Keratinocyte (primary cell): Measurements from ENCODE around the gene NUDT2. TPM values are rescaled to one million over a fixed set of nuclear protein-coding genes. Genes with fewer than 3 reads are reported as not detected.
A peak's percentile ranks its signal among the peaks of the same experiment; 100 is the strongest.

Experiments
- DNase-seq: peaks from one replicate; pipeline ENCODE4 v3.0.0-alpha.2; 2011; ENCODE audit warnings: low read depth, missing footprints, low spot score
- FAIRE-seq: peaks from 2 replicates; lab custom pipeline; 2011; peaks lifted over from hg19 to GRCh38; lab: Jason Lieb, UNC
- H2AFZ ChIP-seq: 2 replicates; pipeline ENCODE4 v1.6.0; 2012; ENCODE audit warnings: low read length, control low read depth, inconsistent platforms; ENCODE audit not compliant: control insufficient read depth
- H3K27ac ChIP-seq: 2 replicates; pipeline ENCODE4 v1.5.1; 2011; ENCODE audit warnings: low read length; ENCODE audit not compliant: control insufficient read depth, insufficient read depth
- H3K27me3 ChIP-seq: 3 replicates; pipeline ENCODE4 v1.6.0; 2011; ENCODE audit warnings: low read length; ENCODE audit not compliant: control insufficient read depth, insufficient read depth; ENCODE audit errors: extremely low read depth
- H3K36me3 ChIP-seq, 2 experiments: 2 replicates in 1 of 2; 3 replicates in 1 of 2; pipeline ENCODE4 v1.5.1; 2011; ENCODE audit warnings: low read length in 2 of 2, mild to moderate bottlenecking in 1 of 2; ENCODE audit not compliant: control insufficient read depth in 2 of 2, insufficient read depth in 2 of 2; ENCODE audit errors: extremely low read depth in 1 of 2
- H3K4me1 ChIP-seq: 3 replicates; pipeline ENCODE4 v1.5.1; 2011; ENCODE audit warnings: low read length; ENCODE audit not compliant: control insufficient read depth, insufficient read depth; ENCODE audit errors: extremely low read depth
- H3K4me2 ChIP-seq: 3 replicates; pipeline ENCODE4 v1.6.0; 2011; ENCODE audit warnings: low read depth, low read length; ENCODE audit not compliant: control insufficient read depth, insufficient read depth; ENCODE audit errors: extremely low read depth
- H3K4me3 ChIP-seq, 3 experiments: fragments of 200-600 bp in 1 of 3; sonication (generic) in 1 of 3; 2 replicates in 2 of 3; 3 replicates in 1 of 3; pipeline ENCODE4 v1.5.1; 2011 to 2016; ENCODE audit warnings: low read length in 3 of 3, mild to moderate bottlenecking in 3 of 3, control low read depth in 2 of 3, inconsistent platforms in 1 of 3, low read depth in 1 of 3, mixed read lengths in 1 of 3, mixed run types in 1 of 3, moderate library complexity in 1 of 3; ENCODE audit not compliant: control insufficient read depth in 2 of 3, insufficient read depth in 2 of 3; ENCODE audit errors: extremely low read depth in 1 of 3
- H3K79me2 ChIP-seq: 2 replicates; pipeline ENCODE4 v1.6.0; 2012; ENCODE audit warnings: low read length; ENCODE audit not compliant: control insufficient read depth, insufficient read depth
- H3K9ac ChIP-seq: 3 replicates; pipeline ENCODE4 v1.6.0; 2011; ENCODE audit warnings: low read length; ENCODE audit not compliant: control insufficient read depth, insufficient read depth; ENCODE audit errors: extremely low read depth
- H3K9me1 ChIP-seq: 3 replicates; pipeline ENCODE4 v1.6.0; 2011; ENCODE audit warnings: low read length; ENCODE audit not compliant: control insufficient read depth, insufficient read depth; ENCODE audit errors: extremely low read depth
- H3K9me3 ChIP-seq: 2 replicates; pipeline ENCODE4 v1.5.1; 2012; ENCODE audit warnings: low read depth, low read length; ENCODE audit not compliant: control insufficient read depth
- H4K20me1 ChIP-seq: 3 replicates; pipeline ENCODE4 v1.6.0; 2011; ENCODE audit warnings: low read length; ENCODE audit not compliant: control insufficient read depth, insufficient read depth; ENCODE audit errors: extremely low read depth
- EZH2 ChIP-seq: IDR thresholded peaks from one replicate; pipeline ENCODE4 v1.6.1; 2012; ENCODE audit warnings: inconsistent platforms, mild to moderate bottlenecking, low read length, moderate library complexity
- dilution Hi-C: fragments of 300-500 bp; cut with MboI; formaldehyde crosslinking; loops from one replicate; pipeline ENCODE4 v1.7.0; 2020; ENCODE audit warnings: low sequenced_read_pairs; ENCODE audit not compliant: extremely low pct_ligation_motif_present
- polyA plus RNA-seq, 5 experiments: library from polyadenylated mRNA; depleted of rRNA in 3 of 5; stranded (reverse) in 3 of 5; stranded (forward) in 1 of 5; unstranded in 1 of 5; fragments of >200 nt; gene quantifications; 1 replicate in 1 of 5; 2 replicates in 3 of 5; 3 replicates in 1 of 5; pipeline versions ENCODE4 v1.2.1 to v1.2.3, GENCODE V29; 2011 to 2012; ENCODE audit warnings: missing spikeins in 2 of 5, low read depth in 1 of 5, low replicate concordance in 1 of 5
- TF ChIP-seq, protein P1 (sequence below), 3 experiments: IDR thresholded peaks in 1 of 3; conservative IDR thresholded peaks in 1 of 3; optimal IDR thresholded peaks in 1 of 3; 2 replicates in 2 of 3; 3 replicates in 1 of 3; pipeline versions ENCODE3 to v1.5.1; 2011; ENCODE audit warnings: low read length in 3 of 3, mild to moderate bottlenecking in 3 of 3, moderate library complexity in 2 of 3, control low read depth in 1 of 3, inconsistent platforms in 1 of 3; ENCODE audit not compliant: insufficient read depth in 2 of 3; ENCODE audit errors: extremely low read depth in 1 of 3

The NUDT2 gene
- polyA plus RNA-seq, 1 donor (not counting 4 experiments of a cell fraction or from before 2014, with no cell fraction given): 33.4 TPM

DNA sequence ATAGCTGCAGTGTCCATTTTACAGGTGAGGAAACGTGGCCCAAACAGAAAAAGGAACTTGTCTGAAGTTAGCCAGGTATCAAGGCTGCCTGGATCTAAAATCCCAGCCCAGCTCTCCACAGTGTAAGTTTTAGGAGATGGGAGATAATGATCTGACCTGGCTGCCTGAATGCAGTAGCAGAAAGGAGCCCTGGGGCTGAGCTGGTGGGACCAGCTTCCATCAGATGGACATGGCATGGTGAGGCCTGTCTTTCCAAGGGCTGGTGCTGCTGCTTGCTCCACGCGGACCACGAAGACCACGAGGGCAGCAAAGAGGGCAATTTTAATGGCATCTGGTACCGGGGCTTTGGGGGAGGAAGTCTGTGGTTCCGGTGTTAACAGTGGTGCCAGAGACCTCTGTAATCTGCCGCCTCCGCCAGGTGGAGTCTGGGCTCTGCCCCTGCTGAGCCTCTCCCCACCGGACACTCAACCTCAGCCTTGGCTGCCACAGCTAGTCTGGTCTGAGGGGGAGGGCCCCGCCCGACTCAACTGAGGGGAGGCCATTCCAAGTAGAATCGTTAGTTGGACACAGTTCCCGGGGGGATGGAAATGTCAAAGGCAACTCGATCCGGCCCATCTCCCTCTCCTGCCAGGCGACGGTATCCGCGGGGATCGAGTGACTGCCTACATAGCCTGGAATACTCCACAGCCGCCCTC, 46.7 kb downstream of the NUDT2 start:
- Histone ChIP-seq H4K20me1 (peaks cover 4% of the 10 kb centered on the region), H3K9ac (peak overlapping the region; percentile 71), H3K4me1 (peaks cover 38% of the 10 kb centered on the region), H3K27ac (peak overlapping the region; percentile 13), H3K27me3 (peaks cover 14% of the 10 kb centered on the region), H3K9me3 (peaks cover 6% of the 10 kb centered on the region), H3K4me3 (peak overlapping the region; percentile 70 to 74 (median 73)), H3K36me3 (peaks cover 0 to 7% of the 10 kb centered on the region in 2 experiments), H3K9me1 (no peaks in the 10 kb centered on the region), H2AFZ (peak overlapping the region; percentile 67), H3K4me2 (peak overlapping the region; percentile 99), H3K79me2 (no peaks in the 10 kb centered on the region)
- FAIRE-seq (peak; percentile 49), DNase-seq (no peak)
- TF ChIP-seq, protein P1, sequence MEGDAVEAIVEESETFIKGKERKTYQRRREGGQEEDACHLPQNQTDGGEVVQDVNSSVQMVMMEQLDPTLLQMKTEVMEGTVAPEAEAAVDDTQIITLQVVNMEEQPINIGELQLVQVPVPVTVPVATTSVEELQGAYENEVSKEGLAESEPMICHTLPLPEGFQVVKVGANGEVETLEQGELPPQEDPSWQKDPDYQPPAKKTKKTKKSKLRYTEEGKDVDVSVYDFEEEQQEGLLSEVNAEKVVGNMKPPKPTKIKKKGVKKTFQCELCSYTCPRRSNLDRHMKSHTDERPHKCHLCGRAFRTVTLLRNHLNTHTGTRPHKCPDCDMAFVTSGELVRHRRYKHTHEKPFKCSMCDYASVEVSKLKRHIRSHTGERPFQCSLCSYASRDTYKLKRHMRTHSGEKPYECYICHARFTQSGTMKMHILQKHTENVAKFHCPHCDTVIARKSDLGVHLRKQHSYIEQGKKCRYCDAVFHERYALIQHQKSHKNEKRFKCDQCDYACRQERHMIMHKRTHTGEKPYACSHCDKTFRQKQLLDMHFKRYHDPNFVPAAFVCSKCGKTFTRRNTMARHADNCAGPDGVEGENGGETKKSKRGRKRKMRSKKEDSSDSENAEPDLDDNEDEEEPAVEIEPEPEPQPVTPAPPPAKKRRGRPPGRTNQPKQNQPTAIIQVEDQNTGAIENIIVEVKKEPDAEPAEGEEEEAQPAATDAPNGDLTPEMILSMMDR (optimal IDR thresholded peaks at IDR 0.05 in 1 of 3, IDR thresholded peaks at IDR 0.05 in 1 of 3, conservative IDR thresholded peaks at IDR 0.05 in 1 of 3; ENCODE audit: extremely low read depth in 1 of 3, insufficient read depth in 2 of 3, low read length in 3 of 3): peak in 2 of 3 experiments; percentile 21 to 41
- TF ChIP-seq EZH2: no peak
- dilution Hi-C loops: no loop called here

DNA sequence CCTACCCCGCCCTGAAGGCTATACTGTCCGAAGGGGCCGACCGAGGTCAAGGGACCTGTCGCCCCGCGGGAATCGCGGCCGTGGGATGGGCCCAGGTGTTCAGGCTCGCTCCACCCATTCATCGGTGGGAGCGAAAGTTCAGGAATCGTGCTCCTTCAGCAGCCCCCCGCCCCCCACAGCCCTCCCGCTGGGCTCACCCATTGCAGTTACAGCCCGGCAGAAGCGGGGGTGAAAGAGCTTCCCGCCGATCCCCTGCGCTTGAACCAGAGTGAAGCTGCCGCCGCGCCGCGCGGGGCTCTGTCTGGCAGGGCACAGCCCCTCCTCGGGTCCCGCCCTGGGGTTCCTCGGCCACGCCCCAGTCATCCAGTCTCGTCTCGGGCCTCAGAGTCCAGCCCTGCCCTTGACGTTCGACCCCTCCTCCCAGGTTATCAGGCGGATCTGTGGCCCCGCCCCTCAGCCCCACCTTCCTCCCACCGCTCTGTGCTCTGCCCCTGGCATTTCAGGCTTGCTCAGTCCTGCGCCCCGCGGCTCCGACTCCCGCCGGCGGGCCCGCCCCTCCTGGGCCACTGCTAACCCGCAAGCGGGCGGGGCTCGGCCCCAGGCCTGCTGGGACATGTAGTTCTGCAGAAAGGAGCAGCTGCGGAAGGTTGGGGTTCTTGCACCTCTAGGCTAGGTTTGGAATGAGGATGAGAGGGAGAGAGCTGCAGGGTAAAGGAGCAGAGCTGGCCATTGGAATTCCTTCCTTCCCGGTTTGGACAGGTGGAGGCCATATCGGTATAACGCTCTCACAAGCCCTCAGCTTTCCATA, 47.4 kb downstream of the NUDT2 start, which contains the start of gene MYORG:
Gene MYORG (minus strand): TSS at position 303 of the 808 bp plus-strand sequence. CDS start 3,955 bp downstream, outside the sequence.
- peak; percentile 93 for DNase-seq
- peak; percentile 94 for FAIRE-seq
- peak within 1 kb of the TSS; percentile 13 for H3K27ac ChIP-seq
- peaks cover 0 to 1% of the 10 kb centered on the region in 2 experiments for H3K36me3 ChIP-seq
- H3K27me3 ChIP-seq: peaks cover 14% of the 10 kb centered on the region
- peak within 1 kb of the TSS; percentile 98 for H2AFZ ChIP-seq
- peaks cover 4% of the 10 kb centered on the region for H4K20me1 ChIP-seq
- no peaks in the 10 kb centered on the region for H3K79me2 ChIP-seq
- H3K4me2 ChIP-seq: peak within 1 kb of the TSS; percentile 99
- H3K4me1 ChIP-seq: peaks cover 41% of the 10 kb centered on the region
- no peaks in the 10 kb centered on the region for H3K9me1 ChIP-seq
- dilution Hi-C loops: no loop called here
- peak within 1 kb of the TSS; percentile 71 for H3K9ac ChIP-seq
- H3K9me3 ChIP-seq: peaks cover 2% of the 10 kb centered on the region
- peak within 1 kb of the TSS; percentile 70 to 74 (median 73) for H3K4me3 ChIP-seq
- TF ChIP-seq EZH2: no peak
- TF ChIP-seq, protein P1 (optimal IDR thresholded peaks at IDR 0.05 in 1 of 3, IDR thresholded peaks at IDR 0.05 in 1 of 3, conservative IDR thresholded peaks at IDR 0.05 in 1 of 3; ENCODE audit: extremely low read depth in 1 of 3, insufficient read depth in 2 of 3, low read length in 3 of 3): no peak
